HCT116 (cell line): ENCODE measurements around the gene GUCY2C. TPM values are rescaled to one million over a fixed set of nuclear protein-coding genes. Genes with fewer than 3 reads are reported as not detected.

ENCODE experiments used
- ATAC-seq: fragments of 200-7000 bp; cut with Tn5 transposase; 2 replicates; pipeline ENCODE4 v1.9.1; 2020; ENCODE audit warnings: mild to moderate bottlenecking, moderate library complexity
- BruUV-seq: library from RNA; stranded (reverse); fragments of 400-500 nt; replicated peaks from 2 replicates; lab custom pipeline; 2021; lab: Mats Ljungman, UMichigan
- CTCF ChIA-PET: fragments of 300-600 bp; sonication (Branson Sonifier 250); formaldehyde crosslinking; loops from one replicate; lab custom pipeline; 2021; ENCODE audit warnings: antibody characterized with exemption; lab: Charles Lee
- POLR2A ChIA-PET: fragments of 300-600, 350-600 bp; sonication (Branson Sonifier 250); formaldehyde crosslinking; loops from one replicate; lab custom pipeline; 2021; ENCODE audit warnings: antibody characterized with exemption; lab: Charles Lee
- RAD21 ChIA-PET, 2 experiments: fragments of 300-600 bp; sonication (Branson Sonifier 250); formaldehyde crosslinking; loops; one replicate each; lab custom pipeline; 2023; ENCODE audit warnings: low total read pairs in 2 of 2; ENCODE audit not compliant: uncharacterized antibody in 2 of 2, unreplicated experiment in 2 of 2, low non-redundant PET in 1 of 2; lab: Charles Lee
- DNase-seq: peaks from one replicate; pipeline ENCODE4 v3.0.0-alpha.2; 2010; ENCODE audit warnings: low read depth, low spot score
- H2AFZ ChIP-seq: fragments of 200-600 bp; shearing (Covaris generic), sonication (generic); 2 replicates; pipeline ENCODE4 v1.6.1; 2017; ENCODE audit warnings: low read depth, mixed run types, mixed read lengths, antibody characterized with exemption, low read length; ENCODE audit not compliant: poor library complexity, severe bottlenecking
- H3K27ac ChIP-seq: 2 replicates; pipeline ENCODE4 v1.5.1; 2012; ENCODE audit warnings: low read depth, low read length
- H3K27me3 ChIP-seq: fragments of 200-600 bp; sonication (generic); 2 replicates; pipeline ENCODE4 v1.6.1; 2016; ENCODE audit warnings: mixed run types, low read length, mixed read lengths; ENCODE audit not compliant: insufficient read depth
- H3K36me3 ChIP-seq, 2 experiments: fragments of 200-500 bp in 1 of 2; fragments of 200-600 bp in 1 of 2; sonication (Bioruptor generic) in 1 of 2; sonication (generic) in 1 of 2; 2 replicates each; pipeline versions ENCODE4 v1.5.1 to v1.6.1; 2014 to 2016; ENCODE audit warnings: low read length in 2 of 2, inconsistent platforms in 1 of 2, mixed read lengths in 1 of 2, mixed run types in 1 of 2; ENCODE audit not compliant: insufficient read depth in 2 of 2, control insufficient read depth in 1 of 2
- H3K4me1 ChIP-seq, 2 experiments: fragments of 200-600 bp in 1 of 2; sonication (generic) in 1 of 2; 2 replicates each; pipeline versions ENCODE4 v1.5.1 to v1.6.1; 2012 to 2017; ENCODE audit warnings: low read length in 2 of 2, inconsistent platforms in 1 of 2, mild to moderate bottlenecking in 1 of 2, mixed read lengths in 1 of 2, mixed run types in 1 of 2, moderate library complexity in 1 of 2; ENCODE audit not compliant: insufficient read depth in 2 of 2, control insufficient read depth in 1 of 2
- H3K4me2 ChIP-seq: fragments of 200-600 bp; sonication (generic); 2 replicates; pipeline ENCODE4 v1.6.1; 2017; ENCODE audit warnings: mixed run types, low read length, mixed read lengths
- H3K4me3 ChIP-seq, 2 experiments: fragments of 200-600 bp in 1 of 2; sonication (generic) in 1 of 2; replicated peaks in 1 of 2; 2 replicates each; pipeline ENCODE4 v1.5.1; 2011 to 2016; ENCODE audit warnings: low read length in 2 of 2, control low read depth in 1 of 2, low read depth in 1 of 2, mild to moderate bottlenecking in 1 of 2, mixed read lengths in 1 of 2, mixed run types in 1 of 2
- H3K79me2 ChIP-seq: fragments of 200-600 bp; sonication (generic); 2 replicates; pipeline ENCODE4 v1.6.1; 2017; ENCODE audit warnings: mild to moderate bottlenecking, mixed run types, low read length, moderate library complexity, mixed read lengths; ENCODE audit not compliant: insufficient read depth
- H3K9ac ChIP-seq: fragments of 200-600 bp; sonication (generic); 2 replicates; pipeline ENCODE4 v1.6.1; 2016; ENCODE audit warnings: low read length, mixed read lengths
- H3K9me2 ChIP-seq: fragments of 200-600 bp; sonication (generic), shearing (Covaris generic); 2 replicates; pipeline ENCODE4 v1.6.1; 2017; ENCODE audit warnings: mixed run types, mild to moderate bottlenecking, moderate library complexity; ENCODE audit not compliant: insufficient read depth
- H3K9me3 ChIP-seq, 2 experiments: fragments of 200-500 bp in 1 of 2; fragments of 200-600 bp in 1 of 2; sonication (Bioruptor generic) in 1 of 2; sonication (generic) in 1 of 2; 2 replicates each; pipeline ENCODE4 v1.6.1; 2014 to 2017; ENCODE audit warnings: low read length in 2 of 2, mixed read lengths in 2 of 2, inconsistent platforms in 1 of 2, low read depth in 1 of 2, mild to moderate bottlenecking in 1 of 2, mixed run types in 1 of 2, moderate library complexity in 1 of 2; ENCODE audit not compliant: control insufficient read depth in 1 of 2, insufficient read depth in 1 of 2
- H4K20me1 ChIP-seq: fragments of 200-600 bp; sonication (generic), shearing (Covaris generic); 2 replicates; pipeline ENCODE4 v1.6.1; 2017; ENCODE audit warnings: mixed run types, mild to moderate bottlenecking, moderate library complexity; ENCODE audit not compliant: insufficient read depth
- CBX3 ChIP-seq: IDR thresholded peaks from 2 replicates; pipeline ENCODE4 v1.6.1; 2012; ENCODE audit warnings: low read depth
- CEBPB ChIP-seq: IDR thresholded peaks from 2 replicates; pipeline ENCODE4 v1.6.1; 2012; ENCODE audit warnings: low read depth
- EGR1 ChIP-seq: IDR thresholded peaks from 2 replicates; pipeline ENCODE4 v1.6.1; 2012; ENCODE audit warnings: low read depth
- ELF1 ChIP-seq: IDR thresholded peaks from 2 replicates; pipeline ENCODE4 v1.6.1; 2012; ENCODE audit warnings: low read depth, borderline replicate concordance
- EZH2 ChIP-seq: fragments of 200-600 bp; sonication (generic); IDR thresholded peaks from 2 replicates; pipeline ENCODE4 v1.6.1; 2017; ENCODE audit warnings: antibody characterized with exemption, mixed run types
- EZH2phosphoT487 ChIP-seq: fragments of 200-600 bp; IDR thresholded peaks from 2 replicates; pipeline ENCODE4 v1.6.1; 2018; ENCODE audit warnings: antibody characterized with exemption, borderline replicate concordance
- JUND ChIP-seq: IDR thresholded peaks from 2 replicates; pipeline ENCODE4 v1.6.1; 2012
- POLR2A ChIP-seq: IDR thresholded peaks from 2 replicates; pipeline ENCODE4 v1.7.0; 2011; ENCODE audit warnings: borderline replicate concordance; ENCODE audit not compliant: insufficient read depth, insufficient read length; ENCODE audit errors: extremely low read depth
- POLR2AphosphoS5 ChIP-seq: IDR thresholded peaks from 2 replicates; pipeline ENCODE4 v1.6.1; 2011; ENCODE audit warnings: mild to moderate bottlenecking, low read depth, low read length, moderate library complexity
- RAD21 ChIP-seq: IDR thresholded peaks from 2 replicates; pipeline ENCODE4 v1.6.1; 2012; ENCODE audit warnings: low read depth, mild to moderate bottlenecking
- SP1 ChIP-seq: IDR thresholded peaks from 2 replicates; pipeline ENCODE4 v1.6.1; 2012; ENCODE audit warnings: low read depth
- TCF7L2 ChIP-seq: IDR thresholded peaks from 2 replicates; pipeline ENCODE4 v1.7.0; 2011; ENCODE audit warnings: borderline replicate concordance, inconsistent platforms; ENCODE audit not compliant: insufficient read depth, insufficient read length; ENCODE audit errors: extremely low read depth
- ZBTB33 ChIP-seq: IDR thresholded peaks from 2 replicates; pipeline ENCODE4 v1.6.1; 2011; ENCODE audit warnings: mild to moderate bottlenecking, low read length, moderate library complexity; ENCODE audit not compliant: insufficient replicate concordance; ENCODE audit errors: extremely low read depth
- ZFX ChIP-seq: fragments of 450-650 bp; IDR thresholded peaks from 2 replicates; pipeline ENCODE4 v1.6.1; 2017
- ZNF274 ChIP-seq: fragments of 200-500 bp; sonication (Bioruptor generic); IDR thresholded peaks from 2 replicates; pipeline ENCODE4 v1.6.1; 2014; ENCODE audit warnings: mild to moderate bottlenecking, low read depth, low read length, inconsistent platforms
- intact Hi-C: fragments of 100-400 bp; cut with micrococcal nuclease; formaldehyde crosslinking; loops from 2 replicates; pipeline ENCODE4 v1.10.0; 2022
- total RNA-seq: library from RNA; stranded (reverse); gene quantifications from one replicate; pipeline ENCODE4 v1.2.1, GENCODE V29; 2021; ENCODE audit not compliant: unreplicated experiment
- TF ChIP-seq, protein P1 (sequence below): IDR thresholded peaks from 2 replicates; pipeline ENCODE4 v1.6.1; 2012
- TF ChIP-seq, protein P2 (sequence below), 3 experiments: fragments of 200-600 bp in 1 of 3; sonication (generic) in 1 of 3; IDR thresholded peaks in 2 of 3; conservative IDR thresholded peaks in 1 of 3; 2 replicates each; pipeline ENCODE4 v1.5.1; 2012 to 2017; ENCODE audit warnings: low read depth in 2 of 3, low read length in 2 of 3, antibody characterized with exemption in 1 of 3, borderline replicate concordance in 1 of 3, control low read depth in 1 of 3, mild to moderate bottlenecking in 1 of 3, mixed read lengths in 1 of 3, mixed run types in 1 of 3, moderate library complexity in 1 of 3; ENCODE audit not compliant: insufficient read depth in 1 of 3
- TF ChIP-seq, protein P3 (sequence below): IDR thresholded peaks from 2 replicates; pipeline ENCODE4 v1.6.1; 2012

The GUCY2C gene
- total RNA-seq, 1 experiment from 2014 or later = not detected

DNA sequence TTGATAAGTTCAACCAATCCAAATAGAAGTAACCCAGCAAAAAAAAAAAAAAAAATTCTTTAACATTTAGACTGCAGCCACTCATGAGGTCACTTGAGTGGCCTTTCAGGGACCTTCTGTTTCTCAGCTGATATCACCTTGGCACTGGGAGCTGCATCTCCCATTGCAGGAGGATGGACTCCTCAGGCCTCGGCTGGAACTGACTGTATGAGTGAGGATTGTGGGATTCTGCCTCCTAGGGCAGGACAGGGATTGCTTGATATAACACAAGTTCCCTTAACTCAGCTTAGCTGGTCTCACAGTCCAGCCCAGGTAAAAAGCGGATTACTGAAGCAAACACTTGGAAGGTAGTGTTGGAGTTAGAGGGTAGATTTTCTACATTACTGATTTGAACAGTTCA lies 3.5 kb upstream of the GUCY2C start:
- BruUV-seq = no TSS peak
- RAD21 ChIA-PET = no interaction called here
- Histone ChIP-seq H3K27me3 (no peaks in the 10 kb centered on the region), H3K36me3 (no peaks in the 10 kb centered on the region), H3K9me2 (no peaks in the 10 kb centered on the region), H3K4me1 (no peaks in the 10 kb centered on the region), H4K20me1 (no peaks in the 10 kb centered on the region), H3K79me2 (no peaks in the 10 kb centered on the region), H3K27ac (no peak overlapping the region), H2AFZ (no peak overlapping the region), H3K4me3 (no peak overlapping the region), H3K9ac (no peak overlapping the region), H3K4me2 (no peak overlapping the region), H3K9me3 (no peaks in the 10 kb centered on the region)
- ATAC-seq = no peak
- POLR2A ChIA-PET = no interaction called here
- intact Hi-C loops = no loop called here
- TF ChIP-seq POLR2AphosphoS5 (no peak), ZFX (no peak)
- CTCF ChIA-PET = interaction anchor here (0.8 kb wide), 1 partner anchor 963 kb away, joined by 3 read pairs; no protein-coding TSS in a partner anchor
- no peak for DNase-seq

- H3K4me2 ChIP-seq = no peak overlapping the region
- H3K27ac ChIP-seq = no peak overlapping the region
- no peaks in the 10 kb centered on the region for H3K4me1 ChIP-seq
- BruUV-seq = no TSS peak
- RAD21 ChIA-PET = no interaction called here
- H3K9ac ChIP-seq = no peak overlapping the region
- no peaks in the 10 kb centered on the region for H3K79me2 ChIP-seq
- CTCF ChIA-PET = no interaction called here
- H3K9me3 ChIP-seq = no peaks in the 10 kb centered on the region
- DNase-seq = no peak
- H3K27me3 ChIP-seq = no peaks in the 10 kb centered on the region
- POLR2A ChIA-PET = no interaction called here
- no peak overlapping the region for H3K4me3 ChIP-seq
- H3K9me2 ChIP-seq = no peaks in the 10 kb centered on the region
- ATAC-seq = no peak
- no peak overlapping the region for H2AFZ ChIP-seq
- no peaks in the 10 kb centered on the region for H4K20me1 ChIP-seq
- intact Hi-C loops = no loop called here
- no peaks in the 10 kb centered on the region for H3K36me3 ChIP-seq
- TF ChIP-seq ELF1 (no peak), POLR2A (no peak), RAD21 (no peak), ZBTB33 (no peak), JUND (no peak), EZH2phosphoT487 (no peak), TCF7L2 (no peak), POLR2AphosphoS5 (no peak), CEBPB (no peak), CBX3 (no peak), EZH2 (no peak), ZNF274 (no peak), ZFX (no peak), SP1 (no peak), EGR1 (no peak)
- TF ChIP-seq, protein P1, sequence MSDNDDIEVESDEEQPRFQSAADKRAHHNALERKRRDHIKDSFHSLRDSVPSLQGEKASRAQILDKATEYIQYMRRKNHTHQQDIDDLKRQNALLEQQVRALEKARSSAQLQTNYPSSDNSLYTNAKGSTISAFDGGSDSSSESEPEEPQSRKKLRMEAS = no peak
- TF ChIP-seq, protein P2, sequence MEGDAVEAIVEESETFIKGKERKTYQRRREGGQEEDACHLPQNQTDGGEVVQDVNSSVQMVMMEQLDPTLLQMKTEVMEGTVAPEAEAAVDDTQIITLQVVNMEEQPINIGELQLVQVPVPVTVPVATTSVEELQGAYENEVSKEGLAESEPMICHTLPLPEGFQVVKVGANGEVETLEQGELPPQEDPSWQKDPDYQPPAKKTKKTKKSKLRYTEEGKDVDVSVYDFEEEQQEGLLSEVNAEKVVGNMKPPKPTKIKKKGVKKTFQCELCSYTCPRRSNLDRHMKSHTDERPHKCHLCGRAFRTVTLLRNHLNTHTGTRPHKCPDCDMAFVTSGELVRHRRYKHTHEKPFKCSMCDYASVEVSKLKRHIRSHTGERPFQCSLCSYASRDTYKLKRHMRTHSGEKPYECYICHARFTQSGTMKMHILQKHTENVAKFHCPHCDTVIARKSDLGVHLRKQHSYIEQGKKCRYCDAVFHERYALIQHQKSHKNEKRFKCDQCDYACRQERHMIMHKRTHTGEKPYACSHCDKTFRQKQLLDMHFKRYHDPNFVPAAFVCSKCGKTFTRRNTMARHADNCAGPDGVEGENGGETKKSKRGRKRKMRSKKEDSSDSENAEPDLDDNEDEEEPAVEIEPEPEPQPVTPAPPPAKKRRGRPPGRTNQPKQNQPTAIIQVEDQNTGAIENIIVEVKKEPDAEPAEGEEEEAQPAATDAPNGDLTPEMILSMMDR (IDR thresholded peaks at IDR 0.05 in 2 of 3, conservative IDR thresholded peaks at IDR 0.05 in 1 of 3; ENCODE audit: borderline replicate concordance in 1 of 3, insufficient read depth in 1 of 3, low read depth in 2 of 3, low read length in 2 of 3) = no peak
- TF ChIP-seq, protein P3, sequence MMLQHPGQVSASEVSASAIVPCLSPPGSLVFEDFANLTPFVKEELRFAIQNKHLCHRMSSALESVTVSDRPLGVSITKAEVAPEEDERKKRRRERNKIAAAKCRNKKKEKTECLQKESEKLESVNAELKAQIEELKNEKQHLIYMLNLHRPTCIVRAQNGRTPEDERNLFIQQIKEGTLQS = no peak
Observed at GRCh38 chr12:14698555-14698954, 2.2 kb upstream of the GUCY2C start.
